HG02852 (cell line): Measurements from ENCODE around the gene PIANP.
"Not testable (repeated sequence)": the region's sequence is repeated elsewhere in the genome, so short reads cannot be mapped to it uniquely, and the experiment has no call there.

Experiments used
- ATAC-seq: cut with Tn5 transposase; IDR thresholded peaks from one replicate; pipeline ENCODE4 v1.9.1; 2021; ENCODE audit warnings: mild to moderate bottlenecking, moderate library complexity; ENCODE audit not compliant: unreplicated experiment

The PIANP gene

DNA sequence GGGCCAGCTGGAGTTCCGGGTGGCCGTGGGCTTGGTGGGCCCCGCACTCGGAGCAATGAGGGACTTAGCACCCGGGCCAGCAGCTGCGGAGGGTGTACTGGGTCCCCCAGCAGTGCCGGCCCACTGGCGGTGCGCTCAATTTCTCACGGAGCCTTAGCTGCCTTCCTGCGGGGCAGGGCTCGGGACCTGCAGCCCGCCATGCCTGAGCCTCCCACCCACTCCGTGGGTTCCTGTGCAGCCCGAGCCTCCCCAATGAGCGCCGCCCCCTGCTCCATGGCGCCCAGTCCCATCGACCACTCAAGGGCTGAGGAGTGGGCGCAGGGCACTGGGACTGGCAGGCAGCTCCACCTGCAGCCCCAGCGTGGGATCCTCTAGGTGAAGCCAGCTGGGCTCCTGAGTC, 7.7 kb upstream of the PIANP start:
- not testable (repeated sequence) for ATAC-seq

DNA sequence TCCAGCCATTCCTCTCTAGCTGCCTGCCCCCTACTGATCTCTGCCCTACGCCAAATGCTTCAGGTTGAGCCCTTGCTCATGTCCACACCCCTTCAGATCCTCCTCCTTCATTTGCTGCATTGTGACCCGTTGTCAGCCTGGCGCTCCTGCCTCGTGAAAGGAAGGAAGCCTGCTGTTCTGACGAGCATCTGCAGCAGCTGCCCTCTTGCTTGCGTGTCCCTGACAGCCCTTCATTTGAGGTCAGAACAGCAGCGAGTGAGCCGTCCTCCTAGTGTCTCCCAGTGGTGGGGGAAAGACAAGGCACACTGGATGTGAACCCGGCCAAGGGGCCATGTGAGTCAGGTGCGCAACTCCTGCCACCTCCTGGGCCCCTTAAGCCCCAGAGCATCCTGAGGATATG, 3.0 kb upstream of the PIANP start:
- no peak for ATAC-seq

DNA sequence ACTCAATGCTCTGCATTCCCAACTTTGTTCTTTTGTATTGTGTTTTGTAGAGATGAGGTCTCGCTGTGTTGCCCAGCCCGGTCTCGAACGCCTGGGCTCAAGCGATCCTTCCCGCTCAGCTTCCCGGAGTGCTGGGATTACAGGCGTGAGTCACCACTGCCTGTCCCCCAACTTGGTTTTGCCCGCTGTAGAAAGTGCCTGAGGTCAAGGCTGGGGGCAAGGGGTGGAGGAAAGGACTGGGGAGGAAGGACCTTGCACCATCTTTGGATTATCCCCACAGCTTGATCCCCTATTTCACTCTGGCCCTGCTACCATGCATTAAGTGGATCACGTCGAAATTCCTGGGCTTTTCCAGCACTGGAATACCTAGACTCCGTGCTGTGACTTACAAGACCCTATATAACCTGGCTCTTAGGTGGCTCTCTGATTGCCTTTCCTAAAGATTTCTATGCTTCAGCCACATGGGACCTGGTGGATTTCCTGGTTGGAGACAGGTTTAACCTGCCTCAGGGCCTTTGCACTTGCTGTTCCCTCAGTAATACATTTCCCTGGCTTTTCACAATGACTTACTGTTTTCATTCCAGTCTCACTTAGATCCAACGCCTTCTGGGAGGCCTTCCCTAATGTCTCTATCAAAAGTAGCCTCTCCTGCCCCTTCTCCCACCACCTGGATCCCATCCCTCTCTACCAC, 608 bp upstream of the PIANP start:
- no peak for ATAC-seq

DNA sequence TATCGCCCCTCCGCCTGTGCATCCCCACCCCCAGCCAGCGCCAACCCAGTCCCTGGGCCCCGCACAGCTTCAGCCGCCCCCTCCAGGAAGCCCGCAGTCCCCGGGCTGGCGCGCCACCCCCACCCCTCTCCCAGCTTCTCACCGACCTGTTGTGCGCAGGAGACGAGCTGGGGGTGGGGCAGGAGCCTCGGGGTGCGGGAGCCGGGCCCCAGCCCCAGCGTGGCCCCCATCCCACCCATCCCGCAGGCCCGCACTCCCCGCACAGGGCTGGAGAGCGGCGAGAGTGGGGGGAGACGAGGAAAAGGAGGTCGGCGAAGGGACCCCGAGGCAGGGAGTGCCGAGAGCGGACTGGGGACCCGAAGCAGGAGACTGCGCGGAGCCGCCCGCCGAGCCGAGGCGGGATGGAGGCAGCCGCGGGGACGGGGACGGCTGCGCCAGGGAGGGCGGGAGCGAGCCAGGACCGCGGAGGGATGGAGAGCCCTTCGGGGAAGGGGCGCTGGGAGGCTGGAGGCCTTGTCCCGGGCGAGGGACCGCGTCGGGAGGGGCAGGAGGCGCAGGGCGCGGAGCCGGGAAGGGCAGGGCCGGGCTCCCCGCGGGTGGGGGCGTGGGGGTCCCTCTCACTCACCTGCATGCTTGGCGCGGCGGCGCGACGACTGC, 498 bp downstream of the PIANP start:
- no peak for ATAC-seq

DNA sequence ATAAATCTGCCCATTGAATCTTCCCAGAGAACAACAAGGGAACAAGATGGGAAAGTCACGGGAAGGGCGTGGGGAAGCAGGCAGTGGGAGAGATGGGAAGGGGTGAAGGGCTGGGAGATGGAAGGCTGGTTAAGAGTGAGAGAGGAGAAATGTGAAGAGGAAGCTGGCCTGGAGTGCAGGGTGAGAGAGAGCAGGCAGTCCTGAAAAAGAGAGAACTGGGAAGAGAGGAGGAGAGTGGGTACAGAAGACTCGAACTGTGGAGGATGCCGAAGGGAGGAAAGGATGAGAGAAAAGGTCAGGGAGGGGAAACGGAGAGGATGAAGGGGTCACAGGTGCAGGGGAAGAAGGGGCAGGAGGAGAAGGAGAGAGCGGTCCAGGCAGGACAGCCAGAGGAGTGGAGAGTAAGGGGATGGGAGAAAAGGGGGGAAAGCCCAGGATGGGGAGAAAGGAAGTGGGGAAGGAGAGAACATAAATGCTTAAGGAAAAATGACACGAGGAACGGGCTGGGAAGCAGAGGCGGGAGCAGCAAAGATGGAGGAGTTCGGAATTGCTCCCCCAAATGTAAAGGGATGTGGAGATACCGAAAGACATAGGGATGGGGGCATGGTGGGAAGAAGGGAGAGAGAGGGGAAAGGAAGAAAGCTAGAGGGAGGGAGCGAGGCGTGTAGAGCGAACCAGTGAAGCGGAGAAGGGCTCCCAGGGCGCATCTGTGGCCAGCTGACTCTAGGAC, 1.2 kb downstream of the PIANP start:
- ATAC-seq, result no peak

DNA sequence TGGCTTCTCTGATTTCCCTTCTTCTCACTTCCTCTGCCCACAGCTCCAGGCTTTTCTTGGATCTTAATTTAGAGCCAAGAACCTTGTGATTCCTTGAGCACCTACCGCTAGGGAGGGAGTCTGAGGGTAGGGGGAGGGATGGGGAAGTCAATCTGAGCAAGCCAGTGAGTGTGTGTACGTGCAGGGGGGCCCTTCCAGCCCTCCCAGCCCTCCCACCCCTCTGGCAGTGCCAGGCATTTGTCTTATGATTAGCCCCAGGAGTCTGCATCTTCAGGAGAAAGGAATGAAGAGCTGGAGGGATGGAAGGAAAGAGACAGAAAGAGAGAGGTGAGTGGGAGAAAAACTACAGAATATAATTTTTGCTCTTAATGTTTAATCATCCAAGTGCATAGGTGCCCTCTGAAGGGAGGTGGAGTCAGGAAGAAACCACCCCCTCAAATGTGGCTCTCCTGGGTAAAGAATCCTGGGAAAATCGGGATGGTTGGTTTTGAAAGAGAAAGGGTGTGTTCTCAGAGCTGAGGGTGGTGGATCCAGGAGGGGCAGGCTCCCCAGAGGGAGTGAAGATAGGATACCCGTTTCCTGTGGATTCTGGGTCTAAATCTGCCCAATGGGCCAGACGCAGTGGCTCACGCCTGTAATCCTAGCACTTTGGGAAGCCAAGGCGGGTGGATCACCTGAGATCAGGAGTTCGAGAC, 2.1 kb downstream of the PIANP start:
- no peak for ATAC-seq

DNA sequence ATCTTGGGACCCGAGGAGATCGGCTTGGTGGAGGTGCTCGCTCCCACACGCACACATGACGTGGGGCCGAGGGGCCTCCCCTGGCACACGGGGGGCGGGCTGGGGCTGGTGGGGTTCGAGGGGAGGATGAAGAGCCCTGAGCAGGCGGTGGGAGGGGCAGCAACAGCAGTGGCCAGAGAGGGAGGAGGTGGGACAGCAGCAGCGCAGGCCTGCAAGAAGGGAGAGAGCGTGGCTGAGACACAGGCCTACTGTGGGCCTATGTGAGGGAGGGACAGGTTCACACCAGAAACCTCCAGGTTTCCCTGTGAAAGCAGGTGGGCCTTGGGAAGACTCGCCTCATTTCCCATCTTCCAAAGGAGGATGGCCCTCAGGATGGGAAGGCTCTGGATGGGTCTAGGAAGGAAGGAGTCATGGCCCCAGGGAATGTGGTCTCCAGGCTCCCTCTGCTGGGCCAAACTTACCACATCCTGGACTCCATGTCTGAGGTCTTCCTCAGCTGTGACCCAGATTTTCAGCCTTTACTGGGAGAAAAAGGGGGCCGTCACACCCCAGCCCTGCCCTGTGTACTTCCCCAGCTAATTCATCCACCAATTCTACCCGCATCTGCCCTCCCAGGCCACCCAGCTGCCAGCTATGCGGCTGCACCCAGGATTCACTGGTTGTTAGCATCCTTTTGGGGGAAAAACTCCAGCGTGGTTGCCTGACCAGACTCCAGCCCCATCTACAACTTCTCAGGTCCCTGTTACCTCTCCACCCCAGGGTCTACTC, 2.8 kb downstream of the PIANP start:
- no peak for ATAC-seq

DNA sequence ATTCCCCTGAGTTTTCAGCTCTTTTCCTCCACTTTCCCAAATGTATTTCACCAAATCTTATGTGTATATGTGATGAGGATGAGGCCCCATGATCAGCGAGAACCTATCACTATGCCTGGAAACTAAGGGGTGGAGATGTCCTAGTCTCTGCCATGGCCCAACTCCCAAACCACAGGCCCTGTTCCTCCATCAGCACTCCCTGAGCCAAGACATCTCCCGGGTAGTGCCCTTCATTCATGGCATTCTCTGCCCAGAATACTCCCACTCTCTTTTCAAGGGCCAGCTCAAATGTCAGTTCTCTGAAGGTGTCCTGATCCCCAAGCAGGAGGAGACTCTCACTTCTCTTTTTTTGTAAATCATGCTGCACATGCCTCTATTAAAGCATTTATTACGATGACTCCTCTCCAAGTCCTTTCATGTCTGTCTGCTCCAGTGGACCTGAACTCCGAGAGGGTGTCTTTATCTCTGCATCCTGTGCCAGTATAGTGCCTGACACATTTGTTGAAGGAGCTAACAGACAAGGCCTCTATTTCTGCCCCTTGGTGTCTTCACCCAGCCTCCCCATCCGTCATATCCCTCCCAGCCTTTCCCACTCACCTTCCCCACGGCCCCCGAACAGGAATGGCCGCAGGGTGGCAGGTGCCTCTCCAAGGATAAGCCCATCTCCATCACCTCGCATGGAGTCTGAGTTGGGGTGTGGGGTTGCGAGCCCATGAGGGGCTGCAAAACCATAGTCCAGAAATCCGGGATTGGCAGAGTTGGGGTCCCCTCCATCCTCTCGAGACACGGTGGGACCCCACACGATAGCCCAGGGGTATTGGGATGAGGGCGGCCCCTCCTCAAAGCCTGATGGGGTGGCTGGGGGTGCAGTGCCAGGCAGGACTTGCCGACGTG, 3.7 kb downstream of the PIANP start:
- ATAC-seq, result no peak

DNA sequence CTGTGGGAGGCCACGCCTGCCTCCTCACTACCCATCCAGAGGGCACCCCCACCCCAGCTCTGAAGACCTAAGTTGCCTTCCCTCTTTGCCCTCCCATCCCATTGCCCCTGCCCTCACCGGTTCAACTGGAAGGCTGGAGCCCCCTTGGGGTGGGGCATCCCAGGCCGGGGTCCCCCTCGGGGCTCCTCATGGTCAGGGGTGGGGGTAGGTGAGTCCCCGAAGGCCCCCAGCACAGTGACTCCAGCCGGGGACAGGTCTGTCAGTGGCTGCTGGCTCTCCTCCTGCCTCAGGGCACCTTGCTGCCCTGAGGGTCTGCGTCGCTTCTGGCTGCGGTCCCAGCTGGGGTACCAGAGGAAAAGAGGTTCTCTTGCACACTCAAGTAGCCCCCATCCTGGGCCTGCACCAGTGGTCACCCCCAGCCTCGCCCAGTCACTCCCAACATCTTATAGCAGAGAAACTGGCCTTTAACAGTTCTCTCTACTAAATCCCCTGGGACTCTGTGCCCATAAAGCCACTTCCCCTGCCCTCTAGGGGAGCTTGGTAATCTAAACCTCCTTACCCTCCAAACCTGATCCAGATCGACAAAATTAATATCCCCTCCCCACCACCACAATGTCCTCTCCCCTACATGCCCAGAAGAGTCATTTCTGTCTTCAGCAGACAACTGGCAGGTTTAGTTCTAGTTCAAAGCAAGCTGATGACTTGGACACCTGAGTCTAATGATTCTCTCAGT, 5.1 kb downstream of the PIANP start:
- no peak for ATAC-seq

DNA sequence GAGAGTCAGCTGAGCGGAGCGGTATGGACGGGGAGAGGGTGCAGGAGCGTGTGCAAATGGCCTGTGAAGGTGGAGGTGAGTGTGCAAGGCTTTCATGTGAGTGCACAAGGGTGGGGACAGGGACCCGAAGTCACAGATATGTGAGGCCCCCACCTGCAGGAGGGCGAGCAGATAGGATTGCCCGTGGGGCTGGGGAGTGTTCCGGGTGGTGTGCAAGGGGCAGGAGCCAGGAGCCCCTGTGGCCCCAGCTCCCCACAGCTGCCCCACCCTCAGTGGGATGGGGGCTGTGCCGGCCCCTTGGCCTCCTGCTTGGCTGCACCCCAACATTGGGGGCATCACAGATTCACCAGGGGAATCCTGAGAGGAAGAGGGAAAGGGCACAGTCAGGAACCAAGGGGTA, 5.9 kb downstream of the PIANP start:
- no peak for ATAC-seq

DNA sequence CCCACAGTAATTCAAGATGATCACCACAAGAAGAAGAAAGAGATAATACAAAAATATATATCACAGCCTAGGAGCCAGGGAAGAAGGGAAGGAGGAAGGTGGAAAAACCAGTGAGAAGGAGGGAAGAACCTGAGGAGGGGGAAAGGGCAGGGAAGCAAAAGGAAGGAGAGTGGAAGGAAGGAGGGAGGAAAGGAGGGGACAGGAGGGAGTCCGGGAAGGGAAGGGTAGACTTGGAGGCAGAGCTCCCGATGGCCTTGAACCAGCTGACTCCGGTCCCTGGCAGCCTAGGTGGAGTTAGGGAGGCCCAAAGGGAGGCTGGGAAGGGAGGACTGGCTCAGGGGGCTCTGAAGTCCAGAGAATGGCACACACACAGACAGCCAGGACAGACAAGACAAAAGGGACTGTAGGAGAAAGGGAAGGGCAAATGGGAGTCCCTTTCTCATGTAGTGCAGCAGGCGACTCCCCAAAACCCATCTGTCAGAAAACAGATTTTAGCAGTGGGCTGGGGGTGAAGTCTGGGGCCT, 6.7 kb downstream of the PIANP start:
- ATAC-seq, result no peak

DNA sequence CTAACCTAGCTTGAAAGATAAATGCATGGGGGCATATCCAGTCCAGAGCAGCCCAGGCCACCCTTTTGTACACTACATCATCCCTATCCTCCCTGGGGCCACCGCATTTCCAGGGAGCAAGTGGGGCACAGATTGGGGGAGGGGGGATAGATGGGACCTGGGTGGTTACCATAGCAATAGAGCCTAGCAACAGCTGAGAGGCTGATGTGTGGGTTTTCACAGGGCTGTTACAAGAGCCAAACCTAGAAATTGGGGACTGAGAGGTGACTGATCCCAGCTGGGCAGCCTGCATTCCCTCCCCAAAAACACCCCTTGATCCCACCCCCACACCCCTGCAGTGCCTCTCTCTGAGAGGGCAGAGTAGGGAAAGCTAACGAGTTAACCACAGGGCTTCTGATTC, 7.7 kb downstream of the PIANP start:
- ATAC-seq, result no peak

DNA sequence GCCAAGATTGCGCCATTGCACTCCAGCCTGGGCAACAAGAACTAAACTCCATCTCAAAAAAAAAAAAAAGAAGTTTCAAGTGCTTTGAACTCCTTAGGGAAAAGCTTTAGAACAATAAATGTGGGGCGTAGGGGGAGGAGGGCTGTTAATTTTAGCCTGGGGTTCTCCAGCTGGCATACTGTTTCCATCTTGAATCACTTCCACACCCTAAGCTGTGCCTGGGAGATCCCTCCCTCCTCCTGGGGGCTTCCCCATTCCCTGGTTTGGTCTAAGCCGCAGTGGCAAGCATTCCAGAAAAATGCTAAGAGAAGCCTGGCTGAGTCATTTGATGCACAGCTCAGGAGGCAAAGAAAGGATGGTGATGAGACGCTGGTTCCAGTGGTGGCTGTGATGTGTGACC, 9.1 kb downstream of the PIANP start:
- no peak for ATAC-seq

DNA sequence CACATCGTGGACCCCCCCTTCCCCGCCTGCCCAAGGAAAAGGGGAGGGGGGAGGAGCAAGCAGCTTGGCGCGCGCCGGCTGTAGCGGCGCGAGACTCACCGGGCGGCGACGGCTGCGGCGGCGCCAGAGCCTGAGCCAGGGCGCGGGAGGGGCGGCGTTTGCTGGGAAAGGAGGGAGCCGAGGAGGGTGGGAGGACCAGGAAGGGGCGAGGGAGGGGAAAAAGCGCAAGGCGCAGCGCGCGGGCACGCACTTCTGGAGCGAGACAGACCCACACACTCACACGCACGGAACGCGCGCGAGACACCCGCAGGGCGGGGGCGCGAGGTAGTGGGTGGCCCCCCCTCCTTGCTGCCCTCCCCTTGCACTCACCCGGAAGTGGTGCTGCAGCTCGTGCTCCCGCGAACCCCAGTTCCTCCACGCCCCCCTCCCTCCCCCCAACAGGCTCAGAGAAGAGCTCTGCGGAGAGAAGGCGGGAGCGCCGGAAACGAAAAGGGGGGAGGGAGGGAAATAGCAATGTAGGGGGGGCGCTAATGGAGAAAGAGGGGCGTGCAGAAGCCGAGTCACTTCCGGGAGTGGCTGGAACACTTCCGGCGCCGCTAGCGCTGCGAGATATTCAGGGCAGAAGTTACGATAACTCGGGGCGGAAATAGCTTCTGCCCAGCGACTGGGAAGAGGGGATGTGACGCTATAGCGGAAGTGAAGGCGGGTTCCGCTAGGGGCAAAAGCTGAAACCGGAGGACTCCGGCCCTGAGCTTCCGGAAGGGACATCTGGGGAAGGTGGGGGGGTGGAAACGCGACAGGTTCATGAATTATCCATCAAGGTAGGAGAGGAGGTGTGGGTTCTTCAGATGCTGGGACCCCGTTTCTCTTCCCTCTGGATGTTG, 11.4 kb downstream of the PIANP start, which contains the start of gene ZNF384:
Gene ZNF384 (minus strand): TSS at position 377 of the 884 bp plus-strand sequence. CDS start 9,855 bp downstream, outside the sequence.
- ATAC-seq, result peak; percentile 85

DNA sequence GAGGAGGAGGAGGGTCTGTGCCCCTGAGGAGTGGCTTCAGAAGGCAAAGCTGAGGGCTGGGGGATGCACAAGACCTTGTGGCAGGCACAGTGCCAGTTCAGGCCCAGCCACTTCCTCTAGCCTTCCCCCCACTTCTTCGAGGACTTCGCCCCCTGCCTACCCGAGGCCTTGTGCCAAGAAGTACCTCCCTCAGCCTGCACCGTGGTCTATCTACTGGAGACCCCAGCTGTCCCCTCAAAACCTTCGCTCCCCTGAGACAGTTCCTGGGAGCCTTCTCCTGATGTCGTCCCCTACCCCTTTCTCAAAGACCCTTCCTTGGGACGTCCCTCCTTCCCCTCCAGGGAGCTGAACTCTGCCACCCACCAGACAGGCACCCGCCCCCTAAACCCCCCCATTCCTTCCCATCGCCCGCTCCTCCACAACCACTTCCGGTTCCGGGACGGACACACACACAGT, 12.0 kb downstream of the PIANP start:
- no peak for ATAC-seq

DNA sequence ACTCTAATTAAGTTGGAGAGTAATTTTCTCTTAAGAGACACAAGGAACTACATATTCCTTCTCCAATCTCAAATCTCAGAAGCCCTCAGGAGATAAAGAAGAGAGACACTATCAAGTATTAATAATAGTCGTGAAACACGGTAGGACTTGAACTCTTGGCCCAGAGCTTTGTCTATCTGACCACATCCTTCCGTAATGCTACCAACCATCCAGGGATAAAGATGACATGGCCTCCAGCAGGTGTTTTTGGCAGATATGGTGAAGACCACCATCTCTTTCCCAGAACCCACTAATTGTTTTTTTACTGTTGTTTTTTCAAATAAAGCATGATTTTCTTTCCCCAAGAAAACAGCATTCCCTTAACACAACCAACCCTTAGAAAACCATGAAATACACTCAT, 14.8 kb downstream of the PIANP start:
- ATAC-seq, result no peak

DNA sequence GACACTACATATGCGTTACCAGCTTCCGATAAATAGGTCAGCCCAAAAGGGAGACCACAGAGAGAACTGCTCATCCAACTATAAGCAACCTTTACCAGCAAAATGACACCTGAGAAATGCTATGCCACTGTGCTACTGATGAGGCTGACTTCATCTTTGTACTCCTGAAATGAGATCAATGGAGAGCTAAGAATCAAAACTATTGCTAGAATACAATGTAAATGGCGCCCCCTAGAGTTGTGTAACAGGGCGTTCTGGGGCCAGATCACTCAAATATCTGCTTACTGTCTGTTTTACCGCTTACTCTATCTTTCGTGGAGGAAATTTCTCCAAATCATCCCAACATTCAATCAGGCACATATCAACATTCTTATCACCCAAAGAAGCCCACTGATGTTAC, 16.0 kb downstream of the PIANP start:
- no peak for ATAC-seq

DNA sequence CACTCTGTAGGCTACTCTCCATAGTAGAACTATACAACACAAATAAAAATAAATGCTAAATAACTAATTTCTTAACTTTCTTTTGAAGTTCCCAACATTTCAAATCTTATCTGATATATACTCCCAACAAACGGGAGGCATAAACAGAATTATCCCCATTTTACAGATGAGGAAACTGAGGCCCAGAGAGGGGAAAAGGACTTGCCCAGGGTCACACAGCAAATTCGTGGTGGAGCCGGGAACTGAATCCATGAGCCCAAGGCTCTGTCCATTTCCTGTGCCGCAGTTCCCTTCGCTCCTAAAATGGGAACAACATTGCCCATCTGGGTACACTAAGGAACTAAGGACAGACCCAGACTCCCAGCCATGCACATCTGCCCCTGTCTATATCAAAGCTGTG, 23.7 kb downstream of the PIANP start:
- ATAC-seq, result no peak
